ENCODE measurements around the gene FRS3. TPM values are rescaled to one million over a fixed set of nuclear protein-coding genes. Genes with fewer than 3 reads are reported as not detected.

Gene FRS3, protein sequence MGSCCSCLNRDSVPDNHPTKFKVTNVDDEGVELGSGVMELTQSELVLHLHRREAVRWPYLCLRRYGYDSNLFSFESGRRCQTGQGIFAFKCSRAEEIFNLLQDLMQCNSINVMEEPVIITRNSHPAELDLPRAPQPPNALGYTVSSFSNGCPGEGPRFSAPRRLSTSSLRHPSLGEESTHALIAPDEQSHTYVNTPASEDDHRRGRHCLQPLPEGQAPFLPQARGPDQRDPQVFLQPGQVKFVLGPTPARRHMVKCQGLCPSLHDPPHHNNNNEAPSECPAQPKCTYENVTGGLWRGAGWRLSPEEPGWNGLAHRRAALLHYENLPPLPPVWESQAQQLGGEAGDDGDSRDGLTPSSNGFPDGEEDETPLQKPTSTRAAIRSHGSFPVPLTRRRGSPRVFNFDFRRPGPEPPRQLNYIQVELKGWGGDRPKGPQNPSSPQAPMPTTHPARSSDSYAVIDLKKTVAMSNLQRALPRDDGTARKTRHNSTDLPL
- 2.0 to 5.1 TPM (median 2.5 TPM) in 5 replicates for total RNA-seq (2022; extraction: Qiagen RNA extraction; ENCODE audit: low read depth)

GRCh38 chr6:41779788-41780550 lies at the start of gene FRS3:
FRS3 (minus strand) TSS chr6:41779900; CDS start chr6:41776987, 2,913 bp downstream.

GRCh38 chr6:41787219-41787917 lies 7.7 kb upstream of the FRS3 start, which contains the start of gene TOMM6:
TOMM6 (plus strand) TSS chr6:41787694; CDS start chr6:41787698, 4 bp downstream.

GRCh38 chr6:41780551-41781365 lies 1.1 kb upstream of the FRS3 start, which contains the start of gene PRICKLE4:
PRICKLE4 (plus strand) TSS chr6:41780782; CDS start chr6:41783474, 2,692 bp downstream.

GRCh38 chr6:41747256-41748101 lies 32.2 kb downstream of the FRS3 start, which contains the start of gene PGC:
PGC (minus strand) TSS chr6:41747397; CDS start chr6:41747334, 63 bp downstream.

DNA sequence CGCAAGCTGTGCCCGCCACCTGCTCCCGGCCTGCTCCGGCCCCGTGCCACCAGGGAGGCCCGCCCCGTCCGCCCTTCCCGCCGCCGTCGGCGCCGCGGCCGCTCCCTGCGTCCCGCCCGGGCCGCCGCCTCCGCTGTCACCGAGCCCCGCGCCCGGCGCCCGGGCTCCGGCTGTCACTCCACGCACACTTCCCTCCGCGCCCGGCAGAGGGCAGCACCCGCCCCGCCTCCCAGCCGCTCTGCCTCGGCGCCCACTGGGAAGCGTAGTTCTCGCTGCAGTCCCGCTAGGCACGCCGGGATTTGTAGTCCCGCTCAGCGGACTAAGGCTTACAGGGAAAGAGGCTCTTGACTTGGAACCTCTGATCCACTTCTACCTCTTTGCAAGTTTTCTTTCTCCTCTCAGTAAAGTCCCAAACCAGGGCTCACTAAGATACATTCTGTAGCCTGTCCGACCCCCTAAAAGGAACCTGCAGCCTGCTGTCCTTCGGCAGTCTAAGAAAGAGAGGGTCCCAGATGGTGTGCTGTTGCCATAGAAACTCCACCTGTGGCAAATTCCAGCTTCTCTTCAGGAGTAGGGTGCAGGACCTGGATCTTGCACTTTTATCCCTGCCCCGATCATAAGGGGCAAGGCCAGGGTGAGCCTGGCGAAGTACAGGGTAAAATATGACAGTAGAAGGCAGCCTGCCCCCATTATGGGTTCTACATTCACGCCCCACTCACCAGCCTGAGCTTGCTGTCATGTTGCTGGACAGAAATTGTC lies 44.1 kb downstream of the FRS3 start, which contains the start of gene TFEB:
Gene TFEB (minus strand): TSS at position 182 of the 759 bp plus-strand sequence. CDS start 44,395 bp downstream, outside the sequence.

Other genes starting within 250 kb of the FRS3 start
- gene FOXP4, start 233.5 kb downstream of the FRS3 start, total RNA-seq (2022; extraction: Qiagen RNA extraction; ENCODE audit: low read depth) = 17.9 to 26.6 TPM (median 24.2 TPM) in 5 replicates
- 0.40 to 0.77 TPM (median 0.57 TPM) in 5 replicates for gene MDFI, start 141.4 kb downstream of the FRS3 start, total RNA-seq (2022; extraction: Qiagen RNA extraction; ENCODE audit: low read depth)
- gene TFEB, start 44.3 kb downstream of the FRS3 start, total RNA-seq (2022; extraction: Qiagen RNA extraction; ENCODE audit: low read depth) = 5.0 to 8.0 TPM (median 6.8 TPM) in 5 replicates
- gene PGC, start 32.5 kb downstream of the FRS3 start, total RNA-seq (2022; extraction: Qiagen RNA extraction; ENCODE audit: low read depth) = not detected in 5 replicates
- gene PRICKLE4, start 882 bp upstream of the FRS3 start, total RNA-seq (2022; extraction: Qiagen RNA extraction; ENCODE audit: low read depth) = 0.68 to 0.95 TPM (median 0.81 TPM) in 5 replicates
- gene TOMM6, start 7.8 kb upstream of the FRS3 start, total RNA-seq (2022; extraction: Qiagen RNA extraction; ENCODE audit: low read depth) = 296 to 313 TPM (median 302 TPM) in 5 replicates
- 0.93 to 1.2 TPM (median 0.97 TPM) in 5 replicates for gene USP49, start 115.5 kb upstream of the FRS3 start, total RNA-seq (2022; extraction: Qiagen RNA extraction; ENCODE audit: low read depth)
- gene MED20, start 141.2 kb upstream of the FRS3 start, total RNA-seq (2022; extraction: Qiagen RNA extraction; ENCODE audit: low read depth) = 12.2 to 15.8 TPM (median 14.3 TPM) in 5 replicates
- gene BYSL, start 141.6 kb upstream of the FRS3 start, total RNA-seq (2022; extraction: Qiagen RNA extraction; ENCODE audit: low read depth) = 37.4 to 51.1 TPM (median 43.1 TPM) in 5 replicates
- gene CCND3, start 161.9 kb upstream of the FRS3 start, total RNA-seq (2022; extraction: Qiagen RNA extraction; ENCODE audit: low read depth) = 121 to 186 TPM (median 172 TPM) in 5 replicates